CD4-positive, alpha-beta T cell treated with Interleukin-4 for 4 hours (primary cell): ENCODE data around the gene CCNL2.
"Not testable (repeated sequence)": the region's sequence is repeated elsewhere in the genome, so short reads cannot be mapped to it uniquely, and the experiment has no call there.

Experiments used
- DNase-seq: peaks from one replicate; pipeline ENCODE4 v3.0.0-alpha.2; 2020

The CCNL2 gene

GRCh38 chr1:1371746-1372711, 27.1 kb downstream of the CCNL2 start:
- DNase-seq, result peak; percentile 60

GRCh38 chr1:1371364-1371745, 27.8 kb downstream of the CCNL2 start:
- DNase-seq, result peak; percentile 43

GRCh38 chr1:1370771-1371300, 28.3 kb downstream of the CCNL2 start:
- DNase-seq, result no peak

- DNase-seq, result not testable (repeated sequence)
These were observed 29.0 kb downstream of the CCNL2 start for GRCh38 chr1:1370094-1370493.

DNA sequence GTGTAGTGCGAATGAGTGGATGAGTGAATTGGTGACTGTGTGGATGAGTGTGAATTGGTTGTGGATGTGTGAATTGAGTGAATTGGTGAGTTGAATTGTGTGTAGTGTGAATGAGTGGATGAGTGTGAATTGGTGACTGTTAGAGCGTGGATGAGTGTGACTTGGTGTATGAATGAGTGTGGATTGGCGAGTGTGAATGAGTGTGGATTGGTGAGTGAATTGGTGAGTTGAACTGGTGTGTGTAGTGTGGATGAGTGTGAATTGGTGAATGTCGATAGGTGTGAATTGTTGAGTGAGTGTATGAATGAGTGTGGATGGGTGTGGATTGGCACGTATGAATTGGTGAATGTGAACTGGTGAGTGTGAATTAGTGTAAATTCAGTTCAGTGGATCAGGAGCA, 31.8 kb downstream of the CCNL2 start:
- DNase-seq, result no peak

DNA sequence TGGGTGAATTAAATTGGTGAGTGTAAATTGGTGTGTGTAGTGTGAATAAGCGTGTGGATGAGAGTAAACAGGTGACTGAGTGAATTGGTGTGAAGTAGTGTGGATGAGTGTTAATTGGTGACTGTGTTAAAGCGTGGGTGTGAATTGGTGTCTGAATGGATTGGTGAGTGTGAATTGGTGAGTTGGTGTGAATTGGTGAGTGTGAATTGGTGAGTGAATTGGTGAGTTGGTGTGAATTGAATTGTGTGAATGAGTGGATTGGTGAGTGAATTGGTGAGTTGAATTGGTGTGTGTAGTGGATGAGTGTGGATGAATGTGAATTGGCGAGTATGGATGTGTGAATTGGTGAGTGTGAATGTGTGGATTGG, 32.5 kb downstream of the CCNL2 start:
- DNase-seq, result no peak

DNA sequence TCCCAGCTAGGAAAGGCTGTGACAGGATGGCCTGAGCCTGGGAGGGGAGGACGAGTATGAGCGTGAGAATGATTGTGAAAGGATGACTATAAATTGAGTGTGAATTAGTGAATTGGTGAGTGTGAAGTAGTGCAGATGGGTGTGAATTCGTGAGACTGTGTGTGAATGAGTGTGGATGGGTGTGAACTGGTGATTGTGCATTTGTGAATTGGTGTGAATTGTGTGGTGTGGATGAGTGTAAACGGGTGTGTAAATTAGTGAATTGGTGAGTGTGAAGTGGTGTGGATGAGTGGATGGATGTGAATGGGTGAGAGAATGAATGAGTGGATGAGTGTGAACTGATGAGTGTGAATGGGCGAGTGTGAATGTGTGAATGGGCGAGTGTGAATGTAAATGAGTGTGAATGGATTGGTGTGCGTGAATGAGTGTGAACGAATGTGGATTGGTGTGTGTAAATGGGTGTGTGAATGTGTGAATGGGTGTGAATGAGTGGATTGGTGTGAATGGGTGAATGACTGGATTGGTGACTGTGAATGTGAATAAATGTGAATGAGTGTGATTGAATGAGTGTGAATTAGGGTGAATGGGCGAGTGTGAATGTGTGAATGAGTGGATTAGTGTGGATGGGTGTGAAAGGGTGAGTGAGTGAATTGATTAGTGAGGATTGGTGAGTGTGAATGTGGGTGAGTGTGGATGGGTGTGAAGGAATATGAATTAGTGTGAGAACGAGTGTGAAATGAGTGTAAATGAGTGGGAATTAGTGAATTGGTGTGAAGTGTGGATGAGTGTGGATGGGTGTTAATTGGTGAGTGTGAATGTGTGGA, 33.0 kb downstream of the CCNL2 start:
- no peak for DNase-seq

GRCh38 chr1:1364266-1364665, 34.9 kb downstream of the CCNL2 start:
- no peak for DNase-seq

GRCh38 chr1:1361982-1362423, 37.1 kb downstream of the CCNL2 start:
- no peak for DNase-seq

DNA sequence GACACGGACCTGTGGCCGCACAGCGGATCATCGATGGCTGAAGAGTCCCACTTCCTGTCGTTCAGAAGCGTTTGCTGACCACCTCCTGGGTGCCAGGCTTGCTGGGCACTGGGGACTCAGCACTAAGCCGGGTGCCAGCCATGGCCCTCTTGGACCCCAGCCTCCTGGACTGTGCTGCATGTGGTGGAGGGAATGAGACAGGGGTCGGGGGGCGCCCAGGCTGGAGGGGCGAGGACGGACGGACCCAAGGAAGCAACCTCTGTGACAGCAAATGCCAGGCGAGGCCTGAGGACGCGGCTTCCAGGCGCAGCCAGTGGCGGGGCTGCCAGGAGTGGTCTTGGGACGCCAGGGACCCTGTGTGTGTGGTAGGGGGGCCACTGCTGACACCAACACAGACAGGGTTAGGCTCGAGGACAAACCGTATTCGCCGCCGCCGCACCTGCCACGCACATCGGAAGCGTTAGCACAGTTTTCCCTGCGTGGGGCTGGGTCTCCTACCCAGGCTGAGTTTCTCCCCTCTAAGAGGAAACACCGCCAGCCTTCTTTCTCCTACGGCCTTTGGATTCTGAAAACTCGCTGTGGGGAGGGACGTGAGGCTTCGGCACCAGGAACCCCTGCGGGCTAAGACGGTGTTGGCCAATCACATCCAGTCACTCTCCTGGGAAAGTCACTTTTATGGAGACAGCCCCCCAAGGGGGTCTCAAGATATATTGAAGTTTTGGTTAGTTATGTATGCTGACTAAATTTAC, 37.7 kb downstream of the CCNL2 start:
- no peak for DNase-seq

DNA sequence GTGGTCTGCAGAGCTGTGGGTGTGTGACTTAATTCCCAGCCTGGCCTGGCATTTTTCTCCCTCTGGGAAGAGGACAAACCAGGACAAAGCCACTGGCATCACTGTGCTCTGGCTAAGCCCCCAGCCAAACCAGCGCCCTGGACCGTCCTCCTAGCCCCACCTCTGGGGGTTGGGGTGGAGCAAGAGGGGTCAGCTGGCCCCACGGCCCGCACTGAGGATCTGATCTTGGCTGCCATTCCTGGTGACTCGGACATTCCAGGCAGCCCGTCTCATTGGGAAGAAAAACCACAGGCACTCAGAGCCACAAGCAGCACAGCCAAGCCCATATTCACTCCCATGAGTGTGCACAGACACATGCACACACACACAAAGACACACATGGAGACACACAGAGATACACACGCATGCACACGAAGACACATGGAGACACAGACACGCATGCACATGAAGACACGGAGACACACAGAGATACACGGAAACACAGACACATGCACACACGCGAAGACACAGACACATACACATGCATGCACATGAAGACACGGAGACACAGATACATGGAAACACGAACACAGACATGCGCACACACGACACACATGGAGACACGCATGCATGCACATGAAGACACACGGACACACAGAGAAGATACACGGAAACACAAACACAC, 38.5 kb downstream of the CCNL2 start:
- DNase-seq, result no peak

GRCh38 chr1:1359664-1360468, 39.3 kb downstream of the CCNL2 start:
- DNase-seq, result no peak

GRCh38 chr1:1359308-1359663, 39.8 kb downstream of the CCNL2 start:
- DNase-seq, result no peak

DNA sequence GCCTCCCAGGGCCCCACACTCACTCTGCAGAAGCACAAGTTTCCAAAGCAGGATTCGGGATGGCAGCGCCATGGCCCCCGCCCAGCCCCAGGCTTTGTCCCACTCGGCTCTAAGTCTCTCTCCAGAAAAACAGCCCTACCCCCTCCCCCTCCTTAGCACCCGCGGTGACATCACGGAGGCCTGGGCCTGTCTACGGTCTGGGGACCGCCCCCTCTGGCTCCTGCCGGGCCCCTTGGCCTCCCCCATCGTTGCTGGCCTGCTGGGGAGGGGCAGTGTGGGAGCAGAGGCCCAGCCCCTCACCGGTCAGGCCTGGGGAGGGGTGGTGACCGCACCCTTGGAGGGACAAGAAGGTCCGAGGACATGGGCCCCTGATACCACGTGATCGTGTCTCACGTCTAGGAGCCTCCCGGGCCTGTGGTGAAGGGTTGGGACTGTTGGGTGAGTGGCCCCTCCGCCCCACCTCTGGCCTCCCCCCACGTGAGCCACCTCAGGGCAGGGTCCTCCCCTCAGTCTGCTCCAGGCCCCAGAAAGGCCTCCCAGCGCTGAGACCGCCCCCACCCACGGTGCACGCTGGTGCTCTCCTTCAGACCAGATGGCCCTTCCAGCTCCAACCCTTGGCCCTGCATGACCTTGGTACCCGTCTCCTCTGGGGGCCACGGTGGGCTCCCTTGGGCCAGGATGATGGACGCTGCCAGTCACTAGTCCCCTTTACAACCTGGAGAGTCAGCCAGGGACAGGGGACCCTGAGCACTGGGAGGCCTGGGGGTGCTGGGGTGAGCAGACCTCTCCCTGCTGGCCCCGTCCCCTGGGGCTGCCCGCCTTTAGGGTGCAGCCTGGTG, 40.5 kb downstream of the CCNL2 start, which contains the start of gene MXRA8:
Gene MXRA8, minus strand, starts transcription at position 123 of the 839 bp plus-strand sequence. Its CDS starts 51 bp downstream, at position 72.
- no peak for DNase-seq

GRCh38 chr1:1357871-1358432, 41.2 kb downstream of the CCNL2 start:
- no peak for DNase-seq

DNA sequence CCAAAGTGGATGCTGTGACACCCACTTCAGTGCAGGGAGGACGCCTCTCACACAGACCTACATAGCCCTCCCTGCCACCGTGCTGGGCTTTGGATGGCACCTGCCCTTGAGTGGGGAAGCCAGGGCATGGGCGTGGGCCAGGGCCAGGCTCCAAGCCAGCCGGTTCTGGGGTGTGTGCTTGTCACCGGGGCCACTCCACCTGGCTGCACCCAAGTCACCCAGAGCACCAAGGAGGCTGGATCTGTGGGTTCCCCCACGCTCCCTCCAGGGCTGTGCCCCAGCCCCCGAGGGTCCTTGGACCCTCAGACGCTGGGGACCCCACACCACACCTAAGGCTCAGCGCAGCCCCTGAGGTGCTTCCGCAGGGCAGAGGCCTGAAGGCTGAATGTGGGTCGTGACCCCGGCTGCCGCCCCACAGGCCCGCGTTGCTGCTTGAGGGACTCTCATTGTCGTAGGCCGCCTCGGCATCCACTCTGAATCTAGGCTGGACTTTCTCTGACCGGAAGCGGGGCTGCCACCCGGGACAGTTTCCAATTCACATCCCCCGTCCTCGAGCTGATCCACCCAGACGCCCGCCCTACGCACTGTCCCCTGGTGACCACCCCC, 42.2 kb downstream of the CCNL2 start:
- DNase-seq, result no peak

GRCh38 chr1:1356166-1356795, 42.9 kb downstream of the CCNL2 start:
- DNase-seq, result no peak

- no peak for DNase-seq
These were observed 43.7 kb downstream of the CCNL2 start for GRCh38 chr1:1355416-1355815.
